ENCODE data around the gene MPC2. TPM values are rescaled to one million over a fixed set of nuclear protein-coding genes. Genes with fewer than 3 reads are reported as not detected.

MPC2 gene
- total RNA-seq, 1 donor from 2014 or later = 267 TPM

DNA sequence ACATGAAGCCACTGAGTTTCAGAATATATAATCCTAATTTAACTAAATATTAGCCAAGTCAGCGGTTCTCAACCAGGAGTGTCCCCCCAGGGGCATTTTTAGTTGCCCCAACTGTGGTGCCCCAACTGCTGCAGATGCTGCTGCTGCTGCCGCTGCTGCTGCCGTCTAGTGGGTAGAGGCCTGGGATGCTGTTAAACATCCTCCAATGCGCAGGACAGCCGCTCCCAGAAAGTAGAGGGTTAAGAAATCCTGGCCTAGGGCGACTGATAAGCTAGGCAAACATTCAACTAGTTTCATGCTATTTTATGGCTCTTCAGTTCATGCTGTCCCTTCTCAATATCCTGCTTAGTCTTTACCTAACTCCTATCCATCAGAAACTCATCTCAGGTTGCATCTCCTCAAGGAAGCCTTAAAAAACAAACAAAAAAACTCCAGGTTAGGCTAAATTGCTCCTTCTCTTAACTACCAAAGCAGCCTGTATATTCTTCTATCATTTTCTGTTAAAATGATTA is 10.3 kb downstream of the MPC2 start:
- Histone ChIP-seq H3K9me3 (replicated peaks) (no peaks in the 10 kb centered on the region), H3K27ac (replicated peaks) (no peak overlapping the region), H3K27me3 (ENCODE audit: low read depth) (no peaks in the 10 kb centered on the region), H3K4me3 (no peak overlapping the region), H3K4me1 (peaks cover 85% of the 10 kb centered on the region), H3K36me3 (no peaks in the 10 kb centered on the region)
- DNase-seq = no peak
- intact Hi-C loops (cut with micrococcal nuclease) = no loop called here
- TF ChIP-seq, protein P1, sequence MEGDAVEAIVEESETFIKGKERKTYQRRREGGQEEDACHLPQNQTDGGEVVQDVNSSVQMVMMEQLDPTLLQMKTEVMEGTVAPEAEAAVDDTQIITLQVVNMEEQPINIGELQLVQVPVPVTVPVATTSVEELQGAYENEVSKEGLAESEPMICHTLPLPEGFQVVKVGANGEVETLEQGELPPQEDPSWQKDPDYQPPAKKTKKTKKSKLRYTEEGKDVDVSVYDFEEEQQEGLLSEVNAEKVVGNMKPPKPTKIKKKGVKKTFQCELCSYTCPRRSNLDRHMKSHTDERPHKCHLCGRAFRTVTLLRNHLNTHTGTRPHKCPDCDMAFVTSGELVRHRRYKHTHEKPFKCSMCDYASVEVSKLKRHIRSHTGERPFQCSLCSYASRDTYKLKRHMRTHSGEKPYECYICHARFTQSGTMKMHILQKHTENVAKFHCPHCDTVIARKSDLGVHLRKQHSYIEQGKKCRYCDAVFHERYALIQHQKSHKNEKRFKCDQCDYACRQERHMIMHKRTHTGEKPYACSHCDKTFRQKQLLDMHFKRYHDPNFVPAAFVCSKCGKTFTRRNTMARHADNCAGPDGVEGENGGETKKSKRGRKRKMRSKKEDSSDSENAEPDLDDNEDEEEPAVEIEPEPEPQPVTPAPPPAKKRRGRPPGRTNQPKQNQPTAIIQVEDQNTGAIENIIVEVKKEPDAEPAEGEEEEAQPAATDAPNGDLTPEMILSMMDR (IDR thresholded peaks at IDR 0.05; ENCODE audit: borderline replicate concordance) = no peak

DNA sequence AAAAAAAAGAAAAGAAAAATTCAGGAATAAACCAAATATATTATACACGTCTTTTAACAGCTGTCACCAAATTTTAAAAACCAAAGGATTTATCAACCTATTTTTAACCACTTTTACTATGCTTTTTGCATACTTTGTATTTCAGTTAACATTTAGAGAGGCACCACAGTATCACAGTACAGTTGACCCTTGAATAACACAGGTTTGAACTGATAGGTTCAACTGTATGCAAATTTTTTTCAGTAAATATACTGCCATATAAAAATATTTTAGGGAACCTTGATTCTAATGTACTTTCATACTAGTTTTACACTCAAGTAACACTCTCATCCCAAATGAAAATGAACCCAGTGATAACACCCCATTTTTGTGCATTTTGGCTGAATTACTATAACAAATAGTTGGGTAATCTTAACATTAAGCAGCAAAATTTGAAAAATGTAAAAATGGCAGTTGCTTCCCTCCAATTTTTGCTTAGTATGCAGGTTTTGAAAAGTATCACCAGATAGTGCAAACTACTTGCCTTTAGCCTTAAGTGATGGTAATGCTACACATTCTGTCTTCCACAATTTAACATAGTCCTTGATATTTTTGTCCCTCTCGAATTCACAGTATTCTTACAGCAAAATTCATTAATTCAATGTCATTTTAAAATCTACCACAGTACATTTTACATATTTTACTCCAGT is 12.2 kb downstream of the MPC2 start:
- H3K4me3 ChIP-seq = no peak overlapping the region
- no peaks in the 10 kb centered on the region for H3K9me3 ChIP-seq (replicated peaks)
- intact Hi-C loops (cut with micrococcal nuclease) = no loop called here
- H3K27me3 ChIP-seq (ENCODE audit: low read depth) = no peaks in the 10 kb centered on the region
- H3K4me1 ChIP-seq = peaks cover 70% of the 10 kb centered on the region
- no peaks in the 10 kb centered on the region for H3K36me3 ChIP-seq
- H3K27ac ChIP-seq (replicated peaks) = no peak overlapping the region
- DNase-seq = no peak
- TF ChIP-seq, protein P1 (IDR thresholded peaks at IDR 0.05; ENCODE audit: borderline replicate concordance) = no peak

DNA sequence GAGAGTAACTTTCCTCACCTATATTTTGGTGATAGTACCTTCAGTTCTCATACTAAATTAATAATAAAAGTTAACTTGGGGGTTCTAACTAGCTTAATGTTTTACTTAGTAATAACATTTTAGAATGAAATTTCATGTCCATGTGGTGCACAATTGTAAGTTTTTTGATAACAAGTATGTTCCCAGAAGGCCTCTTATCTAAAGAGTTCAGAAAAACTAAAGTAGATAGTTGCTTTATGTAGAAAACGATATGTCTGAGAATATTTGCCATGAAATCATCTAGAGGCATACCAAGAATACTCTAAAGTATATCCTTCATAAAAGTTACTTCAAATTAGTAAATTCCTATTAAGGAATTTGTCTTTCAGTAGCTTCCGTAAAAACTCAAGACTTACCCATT is 12.8 kb downstream of the MPC2 start:
- no peaks in the 10 kb centered on the region for H3K36me3 ChIP-seq
- H3K4me3 ChIP-seq = no peak overlapping the region
- intact Hi-C loops (cut with micrococcal nuclease) = no loop called here
- peaks cover 64% of the 10 kb centered on the region for H3K4me1 ChIP-seq
- DNase-seq = no peak
- H3K9me3 ChIP-seq (replicated peaks) = no peaks in the 10 kb centered on the region
- H3K27ac ChIP-seq (replicated peaks) = no peak overlapping the region
- no peaks in the 10 kb centered on the region for H3K27me3 ChIP-seq (ENCODE audit: low read depth)
- TF ChIP-seq, protein P1 (IDR thresholded peaks at IDR 0.05; ENCODE audit: borderline replicate concordance) = no peak

DNA sequence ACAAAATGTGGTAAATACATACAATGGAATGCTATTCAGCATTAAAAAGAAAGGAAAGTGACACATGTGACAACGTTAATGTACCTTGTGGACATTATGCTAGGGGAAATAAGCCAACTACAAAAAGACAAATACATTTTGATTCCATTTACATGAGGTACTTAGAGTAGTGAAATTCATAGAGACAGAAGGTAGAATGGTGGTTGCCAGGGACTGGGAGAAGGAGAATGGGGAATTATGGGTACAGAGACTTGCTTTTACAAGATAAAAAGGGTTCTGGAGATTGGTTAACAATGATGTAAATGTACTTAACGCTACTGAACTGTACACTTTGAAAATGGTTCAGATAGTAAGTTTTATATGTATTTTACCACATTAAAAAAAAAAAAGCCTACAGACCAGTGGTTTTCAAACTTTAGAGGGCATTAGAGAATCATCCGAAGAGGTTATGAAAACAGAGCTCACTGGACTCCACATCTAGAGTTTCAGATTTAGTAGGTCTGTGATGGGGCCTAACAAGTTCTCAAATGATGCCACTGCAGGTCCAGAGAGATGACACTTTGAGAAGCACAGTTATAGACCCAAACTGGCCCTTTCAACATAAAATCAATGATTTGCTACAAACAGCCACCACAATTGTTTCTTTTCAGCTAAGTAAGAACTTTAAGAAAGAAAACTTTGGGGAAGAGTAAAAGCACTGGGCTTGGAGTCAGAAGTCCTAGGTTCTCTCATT is 13.4 kb downstream of the MPC2 start:
- DNase-seq = no peak
- Histone ChIP-seq H3K27me3 (ENCODE audit: low read depth) (no peaks in the 10 kb centered on the region), H3K27ac (replicated peaks) (no peak overlapping the region), H3K4me3 (no peak overlapping the region), H3K4me1 (peaks cover 64% of the 10 kb centered on the region), H3K9me3 (replicated peaks) (no peaks in the 10 kb centered on the region), H3K36me3 (peaks cover 3% of the 10 kb centered on the region)
- TF ChIP-seq, protein P1 (IDR thresholded peaks at IDR 0.05; ENCODE audit: borderline replicate concordance) = no peak
- intact Hi-C loops (cut with micrococcal nuclease) = no loop called here

DNA sequence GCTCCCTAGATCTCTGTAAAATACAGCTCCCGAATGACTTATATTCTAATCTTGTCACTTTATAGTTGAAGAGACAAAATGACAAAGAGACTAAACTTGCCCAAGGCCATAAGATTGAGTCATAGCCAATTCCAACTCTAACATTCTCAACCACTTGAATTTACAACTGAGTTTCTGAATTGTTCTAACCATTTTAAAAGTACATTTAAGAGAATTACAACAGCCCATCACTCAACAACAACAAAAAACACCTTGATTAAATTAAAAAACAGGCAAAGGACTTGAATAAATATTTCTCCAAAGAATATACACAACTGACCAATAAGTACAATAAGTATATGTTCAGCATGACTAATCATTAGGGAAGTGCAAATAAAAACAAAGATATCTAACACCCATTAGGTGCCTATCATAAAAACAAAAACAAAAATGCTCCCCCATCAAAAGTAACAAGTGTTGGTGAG is 14.2 kb downstream of the MPC2 start:
- DNase-seq = no peak
- TF ChIP-seq, protein P1 (IDR thresholded peaks at IDR 0.05; ENCODE audit: borderline replicate concordance) = no peak
- intact Hi-C loops (cut with micrococcal nuclease) = no loop called here
- peak overlapping the region; percentile 37 for H3K27ac ChIP-seq (replicated peaks)
- H3K9me3 ChIP-seq (replicated peaks) = no peaks in the 10 kb centered on the region
- peak overlapping the region; percentile 23 for H3K4me3 ChIP-seq
- H3K36me3 ChIP-seq = peaks cover 11% of the 10 kb centered on the region
- H3K4me1 ChIP-seq = peaks cover 58% of the 10 kb centered on the region
- H3K27me3 ChIP-seq (ENCODE audit: low read depth) = no peaks in the 10 kb centered on the region

Data from left ventricle myocardium inferior (tissue), 1 donor.